Measurements from ENCODE around the gene IFNLR1.

DNA sequence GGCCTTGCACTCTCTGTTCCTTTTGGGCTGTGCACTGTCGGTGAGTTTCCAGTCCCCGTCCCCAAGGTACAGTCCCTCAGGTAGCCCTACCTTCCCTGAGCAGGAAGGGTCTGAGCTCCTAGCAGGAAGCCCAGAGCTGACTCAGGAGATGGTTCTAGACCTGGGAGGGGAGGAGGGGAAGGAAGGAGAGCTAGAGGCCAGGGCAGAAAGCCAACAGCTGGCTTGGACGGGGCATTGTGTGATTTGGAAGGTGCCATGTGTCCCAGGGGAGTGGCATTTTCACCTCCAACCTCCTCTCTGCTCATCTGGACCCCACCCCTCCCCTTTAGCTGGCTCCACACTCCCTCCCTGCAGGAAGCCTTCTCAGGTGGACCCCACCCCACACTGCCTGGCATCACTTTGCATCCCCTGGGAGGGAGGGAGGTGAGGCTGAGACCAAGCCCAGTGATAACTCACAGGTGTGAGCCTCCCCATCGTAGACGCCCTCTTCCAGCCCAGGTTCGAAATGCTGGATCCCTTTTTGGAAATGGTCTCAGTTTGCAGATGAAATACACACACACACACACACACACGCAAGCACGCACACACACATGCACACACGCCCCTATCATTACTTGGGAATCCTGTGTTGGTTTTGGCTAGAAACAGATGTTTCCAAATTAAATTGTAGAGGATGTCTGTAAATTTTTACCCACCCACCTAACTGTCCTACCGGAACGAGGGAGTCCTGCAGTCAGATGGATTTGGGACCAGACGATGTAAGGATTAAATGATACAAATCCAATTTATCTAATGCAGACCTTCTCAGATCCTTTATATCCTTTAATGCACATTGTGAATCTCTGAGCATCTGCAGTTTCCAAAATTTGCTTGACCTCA lies 19.7 kb upstream of the IFNLR1 start:
- TF ChIP-seq, protein P1, sequence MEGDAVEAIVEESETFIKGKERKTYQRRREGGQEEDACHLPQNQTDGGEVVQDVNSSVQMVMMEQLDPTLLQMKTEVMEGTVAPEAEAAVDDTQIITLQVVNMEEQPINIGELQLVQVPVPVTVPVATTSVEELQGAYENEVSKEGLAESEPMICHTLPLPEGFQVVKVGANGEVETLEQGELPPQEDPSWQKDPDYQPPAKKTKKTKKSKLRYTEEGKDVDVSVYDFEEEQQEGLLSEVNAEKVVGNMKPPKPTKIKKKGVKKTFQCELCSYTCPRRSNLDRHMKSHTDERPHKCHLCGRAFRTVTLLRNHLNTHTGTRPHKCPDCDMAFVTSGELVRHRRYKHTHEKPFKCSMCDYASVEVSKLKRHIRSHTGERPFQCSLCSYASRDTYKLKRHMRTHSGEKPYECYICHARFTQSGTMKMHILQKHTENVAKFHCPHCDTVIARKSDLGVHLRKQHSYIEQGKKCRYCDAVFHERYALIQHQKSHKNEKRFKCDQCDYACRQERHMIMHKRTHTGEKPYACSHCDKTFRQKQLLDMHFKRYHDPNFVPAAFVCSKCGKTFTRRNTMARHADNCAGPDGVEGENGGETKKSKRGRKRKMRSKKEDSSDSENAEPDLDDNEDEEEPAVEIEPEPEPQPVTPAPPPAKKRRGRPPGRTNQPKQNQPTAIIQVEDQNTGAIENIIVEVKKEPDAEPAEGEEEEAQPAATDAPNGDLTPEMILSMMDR (IDR thresholded peaks at IDR 0.05), result no peak
- no peak for TF ChIP-seq POLR2A (IDR thresholded peaks at IDR 0.05)
